IPS-11a (cell line): ENCODE results near the gene CFAP73.
"Not testable (repeated sequence)": the region's sequence is repeated elsewhere in the genome, so short reads cannot be mapped to it uniquely, and the experiment has no call there.

Source experiments
- H3K4me3 ChIP-seq: one replicate; pipeline ENCODE4 v1.5.1; 2013; ENCODE audit warnings: low read depth, low read length, control low read depth

Gene CFAP73

GRCh38 chr12:113186666-113187325 is 37.3 kb downstream of the CFAP73 start:
- no peak overlapping the region for H3K4me3 ChIP-seq

- H3K4me3 ChIP-seq: no peak overlapping the region
Observed at GRCh38 chr12:113189361-113189760, 39.8 kb downstream of the CFAP73 start.

- H3K4me3 ChIP-seq: no peak overlapping the region
Observed at GRCh38 chr12:113190761-113191160, 41.2 kb downstream of the CFAP73 start.

GRCh38 chr12:113191227-113191626 is 41.7 kb downstream of the CFAP73 start:
- H3K4me3 ChIP-seq: no peak overlapping the region

GRCh38 chr12:113194971-113195391 is 45.5 kb downstream of the CFAP73 start:
- H3K4me3 ChIP-seq: no peak overlapping the region

- H3K4me3 ChIP-seq: no peak overlapping the region
Observed at GRCh38 chr12:113195598-113195997, 46.1 kb downstream of the CFAP73 start.

GRCh38 chr12:113196582-113196981 is 47.1 kb downstream of the CFAP73 start:
- no peak overlapping the region for H3K4me3 ChIP-seq

GRCh38 chr12:113196990-113197389 is 47.5 kb downstream of the CFAP73 start:
- no peak overlapping the region for H3K4me3 ChIP-seq

GRCh38 chr12:113197518-113198077 is 48.1 kb downstream of the CFAP73 start:
- no peak overlapping the region for H3K4me3 ChIP-seq

GRCh38 chr12:113198296-113198695 is 48.8 kb downstream of the CFAP73 start:
- no peak overlapping the region for H3K4me3 ChIP-seq

- no peak overlapping the region for H3K4me3 ChIP-seq
Observed at GRCh38 chr12:113200021-113200797, 50.7 kb downstream of the CFAP73 start.

- H3K4me3 ChIP-seq: no peak overlapping the region
Observed at GRCh38 chr12:113201187-113202177, 52.0 kb downstream of the CFAP73 start.

GRCh38 chr12:113202300-113203075 is 53.0 kb downstream of the CFAP73 start:
- H3K4me3 ChIP-seq: no peak overlapping the region

GRCh38 chr12:113203852-113204760 is 54.6 kb downstream of the CFAP73 start:
- no peak overlapping the region for H3K4me3 ChIP-seq

GRCh38 chr12:113204804-113205203 is 55.3 kb downstream of the CFAP73 start:
- H3K4me3 ChIP-seq: no peak overlapping the region

- H3K4me3 ChIP-seq: not testable (repeated sequence)
Observed at GRCh38 chr12:113206802-113207201, 57.3 kb downstream of the CFAP73 start.

- no peak overlapping the region for H3K4me3 ChIP-seq
Observed at GRCh38 chr12:113207613-113208040, 58.1 kb downstream of the CFAP73 start.

- H3K4me3 ChIP-seq: no peak overlapping the region
Observed at GRCh38 chr12:113208041-113208934, 58.8 kb downstream of the CFAP73 start.
